Kidney (tissue), 14 donors: ENCODE results near the gene IGF1. TPM values are rescaled to one million over a fixed set of nuclear protein-coding genes. Genes with fewer than 3 reads are reported as not detected.
A peak's percentile ranks its signal among the peaks of the same experiment; 100 is the strongest.

Source experiments
- DNase-seq, 5 donors: peaks; one replicate each; pipeline ENCODE4 v3.0.0-alpha.2; 2013 to 2020
- FAIRE-seq: peaks from 2 replicates; lab custom pipeline; 2012; peaks lifted over from hg19 to GRCh38; lab: Jason Lieb, UNC
- H3K27ac ChIP-seq, 2 donors: one replicate each; pipeline ENCODE4 v1.7.0; 2013; ENCODE audit warnings: low read depth in 2 of 2, low read length in 2 of 2, inconsistent platforms in 1 of 2
- H3K27me3 ChIP-seq: one replicate; pipeline ENCODE4 v1.7.1; 2013; ENCODE audit warnings: low read length, inconsistent platforms; ENCODE audit not compliant: control insufficient read depth, insufficient read depth
- H3K36me3 ChIP-seq, 3 donors: one replicate each; pipeline versions ENCODE4 v1.7.0 to v1.7.1; 2013; ENCODE audit warnings: low read length in 3 of 3, control low read depth in 1 of 3, inconsistent platforms in 1 of 3; ENCODE audit not compliant: insufficient read depth in 3 of 3, control insufficient read depth in 2 of 3
- H3K4me1 ChIP-seq, 3 donors: one replicate each; pipeline versions ENCODE4 v1.7.0 to v1.7.1; 2013; ENCODE audit warnings: low read length in 3 of 3, inconsistent platforms in 1 of 3, low read depth in 1 of 3; ENCODE audit not compliant: control insufficient read depth in 2 of 3, insufficient read depth in 2 of 3
- H3K4me3 ChIP-seq, 3 donors: one replicate each; pipeline versions ENCODE4 v1.7.0 to v1.8.1; 2013; ENCODE audit warnings: low read length in 3 of 3, control low read depth in 1 of 3, inconsistent platforms in 1 of 3
- H3K9ac ChIP-seq, 3 donors: one replicate each; pipeline versions ENCODE4 v1.7.0 to v1.7.1; 2013; ENCODE audit warnings: low read length in 3 of 3, control low read depth in 1 of 3, inconsistent platforms in 1 of 3
- H3K9me3 ChIP-seq, 3 donors: one replicate each; pipeline versions ENCODE4 v1.7.0 to v1.7.1; 2013; ENCODE audit warnings: low read length in 3 of 3, control low read depth in 1 of 3, inconsistent platforms in 1 of 3; ENCODE audit not compliant: control insufficient read depth in 2 of 3, insufficient read depth in 1 of 3
- CTCF ChIP-seq: IDR thresholded peaks from 3 replicates; pipeline ENCODE4 v1.5.1; 2012; ENCODE audit warnings: mild to moderate bottlenecking, moderate library complexity, borderline replicate concordance; ENCODE audit not compliant: insufficient read depth; ENCODE audit errors: extremely low read depth
- intact Hi-C: fragments of 100-400 bp; cut with DNase I; formaldehyde crosslinking; loops from one replicate; pipeline ENCODE4 v1.11.1; 2022
- polyA plus RNA-seq: library from polyadenylated mRNA; stranded (reverse); fragments of 350-450 nt; fragmentation: Illumina TruSeq; extraction: RNeasy Lipid Tissue Mini Kit (QIAGEN cat#74804); gene quantifications from one replicate; pipeline ENCODE4 v1.2.3, GENCODE V29; 2014; ENCODE audit warnings: low read depth, low replicate concordance; ENCODE audit not compliant: insufficient read depth
- total RNA-seq: library from RNA; stranded (reverse); fragmentation: NEBNext Ultra II Directional; extraction: Animal tissue kit (Norgen Biotek cat#: 25700); gene quantifications from one replicate; pipeline ENCODE4 v1.2.1, GENCODE V29; 2021
- donor health status: control.
- donor health status: control.
- donor health status: control.
- donor health status: control.
- donor health status: control.
- donor health status: DM: yes; HTN: yes; CAD: no.
- donor health status: Normal renal cell carcinoma (clear cell type).

Gene IGF1
- total and polyA plus RNA-seq, 2 donors from 2014 or later: 0.71 to 7.2 TPM

- H3K4me1 ChIP-seq: peaks cover 4 to 9% (median 6%) of the 10 kb centered on the region in 3 donors
Measured at GRCh38 chr12:102481705-102482425, 1.5 kb upstream of the IGF1 start.

GRCh38 chr12:102479939-102480338 is 424 bp downstream of the IGF1 start:
- Histone ChIP-seq H3K27ac (no peak overlapping the region), H3K9me3 (no peaks in the 10 kb centered on the region), H3K4me1 (peaks cover 4 to 7% (median 6%) of the 10 kb centered on the region in 3 donors), H3K27me3 (no peaks in the 10 kb centered on the region), H3K36me3 (no peaks in the 10 kb centered on the region), H3K4me3 (peak overlapping the region in 2 of 3 donors; percentile 7 to 17), H3K9ac (no peak overlapping the region)
- TF ChIP-seq CTCF: no peak
- intact Hi-C loops: no loop called here
- no peak for DNase-seq
- FAIRE-seq: no peak

More at GRCh38 chr12:102481705-102482425, 1.5 kb upstream of the IGF1 start:
- no peak for TF ChIP-seq CTCF
- Histone ChIP-seq H3K9me3 (no peaks in the 10 kb centered on the region), H3K27me3 (no peaks in the 10 kb centered on the region), H3K4me3 (no peak overlapping the region), H3K27ac (no peak overlapping the region), H3K9ac (no peak overlapping the region), H3K36me3 (no peaks in the 10 kb centered on the region)
- intact Hi-C loops: no loop called here
- DNase-seq (no peak), FAIRE-seq (no peak)

- Histone ChIP-seq H3K4me3 (peak overlapping the region; percentile 30 to 49 (median 31)), H3K9ac (no peak overlapping the region), H3K27me3 (no peaks in the 10 kb centered on the region), H3K9me3 (no peaks in the 10 kb centered on the region), H3K36me3 (no peaks in the 10 kb centered on the region), H3K27ac (no peak overlapping the region), H3K4me1 (peaks cover 4 to 7% (median 6%) of the 10 kb centered on the region in 3 donors)
- TF ChIP-seq CTCF: no peak
- intact Hi-C loops: no loop called here
- no peak for FAIRE-seq
- no peak for DNase-seq
Measured at GRCh38 chr12:102479099-102479885, 1.1 kb downstream of the IGF1 start.
